GM10248 (cell line): ENCODE measurements around the gene NEK10.

Experiments used
- CTCF ChIA-PET: fragments of 300-600 bp; sonication (Branson Sonifier 250); formaldehyde crosslinking; extraction: SDS; loops from one replicate; lab custom pipeline; 2021; ENCODE audit warnings: antibody characterized with exemption; lab: Yijun Ruan, JAX
- POLR2A ChIA-PET: fragments of 350-650 bp; sonication (Branson Sonifier 250); formaldehyde crosslinking; extraction: SDS; loops from one replicate; lab custom pipeline; 2020; ENCODE audit warnings: antibody characterized with exemption; lab: Yijun Ruan, JAX
- DNase-seq: peaks from one replicate; pipeline ENCODE4 v3.0.0; 2012; ENCODE audit errors: extremely low spot score
- CTCF ChIP-seq: IDR thresholded peaks from 2 replicates; pipeline ENCODE4 v1.5.1; 2012; ENCODE audit warnings: mild to moderate bottlenecking, low read depth; ENCODE audit errors: extremely low read depth, missing control alignments, control extremely low read depth

NEK10 gene

GRCh38 chr3:27216955-27217552 lies 152.1 kb downstream of the NEK10 start:
- ChIA-PET CTCF (no interaction called here), POLR2A (no interaction called here)
- DNase-seq = no peak
- no peak for TF ChIP-seq CTCF

DNA sequence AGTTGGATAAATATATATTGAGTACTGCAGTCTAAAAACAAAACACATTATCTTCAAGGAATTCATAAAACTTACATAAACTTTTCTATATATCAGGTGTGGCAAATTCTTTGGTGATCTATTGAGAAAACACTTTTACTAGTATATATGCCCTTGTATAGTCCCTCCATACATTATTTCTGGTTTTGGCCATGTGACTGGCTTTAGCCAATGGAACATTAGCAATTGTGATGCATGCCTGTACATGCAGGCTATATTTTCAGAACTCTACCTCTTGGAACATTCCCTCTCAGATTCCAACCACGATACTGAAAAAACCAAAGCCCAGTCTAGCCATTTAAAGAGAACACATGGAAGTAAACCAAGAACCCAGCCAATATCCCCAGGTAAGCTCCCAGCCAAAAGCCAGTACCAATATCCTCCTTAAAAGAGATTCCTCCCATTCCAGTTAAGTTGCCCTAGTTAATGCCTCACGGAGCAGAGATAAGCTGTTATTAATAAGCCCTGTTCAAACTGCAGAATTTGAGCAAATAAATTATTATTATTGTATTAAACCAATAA lies 152.8 kb downstream of the NEK10 start:
- ChIA-PET POLR2A (no interaction called here), CTCF (no interaction called here)
- no peak for DNase-seq
- no peak for TF ChIP-seq CTCF

DNA sequence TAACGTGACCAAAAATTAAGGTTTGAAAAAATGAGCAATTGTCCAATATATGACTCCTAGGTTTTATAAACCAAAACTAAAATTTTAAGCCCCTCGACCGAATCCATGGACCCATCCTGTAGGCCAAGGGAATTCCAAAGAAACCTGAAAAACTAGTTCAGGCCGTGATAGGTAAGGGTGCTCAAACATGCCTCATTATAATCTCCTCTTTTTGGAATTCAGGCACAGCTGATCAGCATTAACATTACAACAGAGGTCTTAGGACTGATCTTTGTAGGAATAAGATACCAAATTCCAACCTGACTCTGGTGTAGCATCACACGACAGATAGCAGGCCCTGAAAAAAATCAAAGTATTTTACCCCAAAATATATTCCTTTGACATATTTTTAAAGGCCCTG lies 155.7 kb downstream of the NEK10 start:
- TF ChIP-seq CTCF = no peak
- DNase-seq = no peak
- CTCF ChIA-PET = no interaction called here
- POLR2A ChIA-PET = no interaction called here

GRCh38 chr3:27209617-27210264 lies 159.4 kb downstream of the NEK10 start:
- no peak for DNase-seq
- ChIA-PET CTCF (interaction anchor here (0.9 kb wide), 1 partner anchor 25 kb away, joined by 3 read pairs; no protein-coding TSS in a partner anchor), POLR2A (no interaction called here)
- no peak for TF ChIP-seq CTCF

DNA sequence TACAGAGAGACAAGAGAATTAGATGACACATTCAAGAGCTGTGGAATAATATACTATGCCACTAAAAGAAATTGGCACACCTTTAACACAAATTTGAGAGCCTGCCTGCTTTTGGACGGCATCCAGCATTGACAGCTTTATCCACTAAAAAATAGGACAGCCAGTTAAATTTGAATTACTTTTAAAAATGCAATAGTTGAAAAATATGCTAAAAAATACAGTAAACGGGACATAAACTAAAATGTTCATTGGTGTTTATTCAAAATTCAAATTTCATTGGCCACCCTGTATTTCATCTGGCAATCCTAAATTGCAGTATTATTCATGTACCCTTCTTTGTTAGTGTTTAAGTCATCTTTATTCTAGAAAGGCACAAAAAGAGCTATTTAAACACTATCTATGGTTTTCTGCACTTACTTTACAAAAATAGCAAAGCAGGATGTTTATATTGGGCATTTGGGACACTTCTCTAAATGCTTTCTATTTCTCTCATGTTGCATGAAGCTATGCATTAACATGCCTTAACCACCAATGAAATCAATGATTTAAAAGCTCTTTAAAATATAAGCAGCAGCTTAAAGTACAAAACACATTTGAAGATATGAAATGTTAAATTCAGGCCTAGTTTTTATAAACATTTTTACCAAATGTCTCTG lies 160.1 kb downstream of the NEK10 start:
- POLR2A ChIA-PET = no interaction called here
- CTCF ChIA-PET = interaction anchor here (0.9 to 1.2 kb wide), 2 partner anchors 9 to 26 kb away, joined by 3 read pairs; no protein-coding TSS in a partner anchor
- TF ChIP-seq CTCF = no peak
- DNase-seq = no peak

DNA sequence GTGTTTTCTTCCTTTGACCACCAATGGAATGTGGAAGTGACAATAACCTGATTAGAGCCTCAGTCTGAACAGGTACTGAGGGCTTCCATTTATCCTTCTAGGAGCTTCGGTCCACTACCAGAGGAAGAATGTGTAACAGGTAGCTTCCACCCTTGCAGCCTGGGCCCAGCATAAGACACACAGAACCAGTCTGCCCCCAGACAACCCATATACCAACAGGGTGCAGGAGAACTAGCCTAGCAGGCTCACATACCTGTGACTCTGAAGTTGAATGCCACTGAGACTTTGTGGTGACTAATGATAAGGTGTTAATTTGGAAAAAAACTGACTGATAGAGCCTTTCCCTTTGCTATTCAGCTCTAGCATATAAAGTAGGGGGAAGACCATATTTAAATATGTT lies 166.2 kb downstream of the NEK10 start:
- CTCF ChIA-PET = interaction anchor here (1.1 kb wide), 1 partner anchor 68 kb away, joined by 3 read pairs; no protein-coding TSS in a partner anchor
- TF ChIP-seq CTCF = no peak
- no peak for DNase-seq
- POLR2A ChIA-PET = no interaction called here
